ENCODE results near the gene RFX8. TPM values are rescaled to one million over a fixed set of nuclear protein-coding genes. Genes with fewer than 3 reads are reported as not detected.
"Not testable (repeated sequence)": the region's sequence is repeated elsewhere in the genome, so short reads cannot be mapped to it uniquely, and the experiment has no call there.

RFX8 gene
- total RNA-seq, 1 experiment from 2014 or later = 0.12 TPM

- DNase-seq (ENCODE audit: extremely low read depth, low read depth) = no peak
Observed at GRCh38 chr2:101356521-101356920, 118.4 kb downstream of the RFX8 start.

- DNase-seq (ENCODE audit: extremely low read depth, low read depth) = no peak
Observed at GRCh38 chr2:101356055-101356454, 118.9 kb downstream of the RFX8 start.

GRCh38 chr2:101355401-101356054 lies 119.4 kb downstream of the RFX8 start:
- DNase-seq (ENCODE audit: extremely low read depth, low read depth) = no peak

GRCh38 chr2:101354420-101355311 lies 120.2 kb downstream of the RFX8 start:
- DNase-seq (ENCODE audit: extremely low read depth, low read depth) = no peak

GRCh38 chr2:101352631-101353030 lies 122.3 kb downstream of the RFX8 start:
- not testable (repeated sequence) for DNase-seq (ENCODE audit: extremely low read depth, low read depth)

- no peak for DNase-seq (ENCODE audit: extremely low read depth, low read depth)
Observed at GRCh38 chr2:101351207-101351606, 123.7 kb downstream of the RFX8 start.

- no peak for DNase-seq (ENCODE audit: extremely low read depth, low read depth)
Observed at GRCh38 chr2:101349893-101350662, 124.8 kb downstream of the RFX8 start.

GRCh38 chr2:101348883-101349282 lies 126.0 kb downstream of the RFX8 start:
- DNase-seq (ENCODE audit: extremely low read depth, low read depth) = no peak

Other genes with a start within 250 kb of the RFX8 start
- 56.6 and 64.2 TPM in 2 replicates for gene CNOT11, start 222.2 kb downstream of the RFX8 start, total RNA-seq (2014; rRNA removed; shearing (Covaris generic))
- gene RNF149, start 166.4 kb downstream of the RFX8 start, total RNA-seq (2014; rRNA removed; shearing (Covaris generic)) = 45.4 and 52.0 TPM in 2 replicates
- 0.10 and 0.20 TPM in 2 replicates for gene CREG2, start 87.6 kb downstream of the RFX8 start, total RNA-seq (2014; rRNA removed; shearing (Covaris generic))
- gene MAP4K4, start 222.6 kb upstream of the RFX8 start, total RNA-seq (2014; rRNA removed; shearing (Covaris generic)) = 35.6 and 40.2 TPM in 2 replicates

Data from NCI-H460 (cell line).